CD4-positive, CD25-positive, alpha-beta regulatory T cell (primary cell): ENCODE measurements around the gene ZCWPW1. TPM values are rescaled to one million over a fixed set of nuclear protein-coding genes. Genes with fewer than 3 reads are reported as not detected.

Source experiments
- ATAC-seq, 2 donors: fragments of 150-1000 bp; cut with Tn5 transposase; one replicate each; pipeline ENCODE4 v1.10.0; 2021; ENCODE audit warnings: low read depth in 2 of 2, moderate number of reproducible peaks in 2 of 2, moderate library complexity in 1 of 2
- DNase-seq, 3 donors: peaks; one replicate each; pipeline versions ENCODE4 v3.0.0 to v3.0.0-alpha.2; 2012 to 2022; ENCODE audit warnings: mixed read lengths in 1 of 3
- H3K27ac ChIP-seq: one replicate; pipeline ENCODE4 v1.7.0; 2013; ENCODE audit warnings: mild to moderate bottlenecking, low read length; ENCODE audit not compliant: insufficient read depth, poor library complexity, severe bottlenecking
- H3K27me3 ChIP-seq: one replicate; pipeline ENCODE4 v1.7.0; 2013; ENCODE audit warnings: low read length; ENCODE audit not compliant: control insufficient read depth, insufficient read depth
- H3K36me3 ChIP-seq: one replicate; pipeline ENCODE4 v1.7.0; 2013; ENCODE audit warnings: mild to moderate bottlenecking, low read length, moderate library complexity; ENCODE audit not compliant: control insufficient read depth, insufficient read depth
- H3K4me1 ChIP-seq: 2 replicates; pipeline ENCODE4 v1.7.0; 2013; ENCODE audit warnings: mild to moderate bottlenecking, low read length; ENCODE audit not compliant: insufficient read depth, control insufficient read depth, poor library complexity, severe bottlenecking
- H3K4me3 ChIP-seq: one replicate; pipeline ENCODE4 v1.7.0; 2013; ENCODE audit warnings: low read depth, mild to moderate bottlenecking, low read length, moderate library complexity
- H3K9me3 ChIP-seq, 2 experiments: 1 replicate in 1 of 2; 2 replicates in 1 of 2; pipeline ENCODE4 v1.7.0; 2013; ENCODE audit warnings: low read length in 2 of 2, mild to moderate bottlenecking in 1 of 2, moderate library complexity in 1 of 2; ENCODE audit not compliant: control insufficient read depth in 2 of 2
- H3K27ac Mint-ChIP-seq, 3 donors: one replicate each; pipeline ENCODE4 v1.8.0; 2020 to 2022; ENCODE audit warnings: mild to moderate bottlenecking in 3 of 3, mixed read lengths in 3 of 3, moderate library complexity in 2 of 3
- H3K27me3 Mint-ChIP-seq: one replicate; pipeline ENCODE4 v1.8.0; 2022; ENCODE audit warnings: mild to moderate bottlenecking, mixed read lengths
- H3K36me3 Mint-ChIP-seq: one replicate; pipeline ENCODE4 v1.8.0; 2020; ENCODE audit warnings: mixed read lengths
- H3K4me1 Mint-ChIP-seq, 4 donors: one replicate each; pipeline ENCODE4 v1.8.0; 2020 to 2022; ENCODE audit warnings: mixed read lengths in 4 of 4, mild to moderate bottlenecking in 1 of 4
- H3K4me3 Mint-ChIP-seq, 4 donors: one replicate each; pipeline ENCODE4 v1.8.0; 2020 to 2022; ENCODE audit warnings: mild to moderate bottlenecking in 4 of 4, mixed read lengths in 4 of 4, moderate library complexity in 3 of 4
- H3K9me3 Mint-ChIP-seq, 7 donors: one replicate each; pipeline ENCODE4 v1.8.0; 2020 to 2022; ENCODE audit warnings: mixed read lengths in 7 of 7, mild to moderate bottlenecking in 3 of 7, moderate library complexity in 2 of 7
- polyA plus RNA-seq, 4 donors: library from polyadenylated mRNA; unstranded; fragments of 300-500 nt; fragmentation: Illumina TruSeq; gene quantifications; one replicate each; pipeline ENCODE4 v1.2.3, GENCODE V29; 2021
- total RNA-seq: library from RNA; stranded (reverse); gene quantifications from one replicate; pipeline ENCODE4 v1.2.3, GENCODE V29; 2022

The ZCWPW1 gene
- total and polyA plus RNA-seq, 5 donors from 2014 or later: 2.2 to 5.4 (median 4.0) TPM

DNA sequence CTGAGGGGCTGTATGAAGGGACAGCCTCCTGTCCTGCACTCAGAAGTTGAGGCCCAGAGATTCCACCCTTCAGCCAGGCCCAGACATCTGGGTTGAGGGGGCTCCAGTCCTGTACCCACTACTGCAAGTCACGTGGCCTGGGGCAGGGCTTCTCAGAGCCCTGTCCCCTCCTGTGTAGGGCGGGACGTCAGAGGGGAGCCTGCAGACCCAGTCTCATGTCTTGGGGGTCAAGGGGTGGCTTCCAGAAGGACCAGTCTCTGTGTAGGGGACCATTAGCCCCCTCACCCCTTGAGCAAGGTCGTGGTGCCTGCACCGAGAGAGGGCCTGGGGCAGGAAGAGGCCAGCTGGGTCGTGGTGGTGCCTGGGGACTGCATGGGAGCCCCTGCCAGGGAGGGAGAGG is 55.8 kb downstream of the ZCWPW1 start:
- H3K4me3 Mint-ChIP-seq: no peak overlapping the region
- Histone ChIP-seq H3K4me1 (no peaks in the 10 kb centered on the region), H3K27ac (no peak overlapping the region)

DNA sequence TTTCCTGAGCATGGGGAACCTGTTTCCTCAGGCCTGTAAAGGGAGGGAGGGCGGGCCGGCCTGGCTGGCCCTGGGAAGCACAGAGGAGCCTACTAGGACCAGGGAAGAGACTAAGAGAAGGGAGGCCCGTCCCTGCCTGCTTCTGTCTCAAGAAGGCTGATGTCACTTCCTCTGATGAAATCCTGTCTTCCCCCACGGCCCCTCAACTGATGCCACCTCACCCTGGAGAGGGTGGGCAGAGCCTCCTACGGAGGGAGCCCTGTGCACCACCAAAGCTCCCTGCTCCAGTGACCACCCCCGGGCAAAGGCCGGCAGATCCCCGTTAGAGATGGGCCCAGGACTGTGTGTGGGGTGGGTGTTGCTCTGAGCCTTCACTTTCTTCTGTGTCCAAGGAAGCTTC is 56.2 kb downstream of the ZCWPW1 start:
- H3K27me3 Mint-ChIP-seq: no peaks in the 10 kb centered on the region
- DNase-seq (no peak), ATAC-seq (no peak)
- no peaks in the 10 kb centered on the region for H3K36me3 Mint-ChIP-seq
- peaks cover 0 to 6% (median 1%) of the 10 kb centered on the region in 4 donors for H3K4me1 Mint-ChIP-seq
- peaks cover 0 to 1% (median 0%) of the 10 kb centered on the region in 7 donors for H3K9me3 Mint-ChIP-seq
- H3K27me3 ChIP-seq: no peaks in the 10 kb centered on the region
- no peak overlapping the region for H3K27ac ChIP-seq
- H3K36me3 ChIP-seq: no peaks in the 10 kb centered on the region
- H3K4me3 Mint-ChIP-seq: no peak overlapping the region
- H3K27ac Mint-ChIP-seq: peak overlapping the region in 1 of 3 donors; percentile 20
- H3K9me3 ChIP-seq: no peaks in the 10 kb centered on the region
- H3K4me1 ChIP-seq: no peaks in the 10 kb centered on the region
- no peak overlapping the region for H3K4me3 ChIP-seq

More for the DNA sequence above, 55.8 kb downstream of the ZCWPW1 start:
- H3K27ac Mint-ChIP-seq: peak overlapping the region in 1 of 3 donors; percentile 20
- no peaks in the 10 kb centered on the region for H3K36me3 Mint-ChIP-seq
- H3K9me3 ChIP-seq: no peaks in the 10 kb centered on the region
- no peak for ATAC-seq
- H3K9me3 Mint-ChIP-seq: peaks cover 0 to 1% (median 0%) of the 10 kb centered on the region in 7 donors
- H3K27me3 Mint-ChIP-seq: no peaks in the 10 kb centered on the region
- H3K4me1 Mint-ChIP-seq: peaks cover 0 to 4% (median under 1%) of the 10 kb centered on the region in 4 donors
- H3K4me3 ChIP-seq: no peak overlapping the region
- DNase-seq: no peak
- H3K27me3 ChIP-seq: no peaks in the 10 kb centered on the region
- no peaks in the 10 kb centered on the region for H3K36me3 ChIP-seq

DNA sequence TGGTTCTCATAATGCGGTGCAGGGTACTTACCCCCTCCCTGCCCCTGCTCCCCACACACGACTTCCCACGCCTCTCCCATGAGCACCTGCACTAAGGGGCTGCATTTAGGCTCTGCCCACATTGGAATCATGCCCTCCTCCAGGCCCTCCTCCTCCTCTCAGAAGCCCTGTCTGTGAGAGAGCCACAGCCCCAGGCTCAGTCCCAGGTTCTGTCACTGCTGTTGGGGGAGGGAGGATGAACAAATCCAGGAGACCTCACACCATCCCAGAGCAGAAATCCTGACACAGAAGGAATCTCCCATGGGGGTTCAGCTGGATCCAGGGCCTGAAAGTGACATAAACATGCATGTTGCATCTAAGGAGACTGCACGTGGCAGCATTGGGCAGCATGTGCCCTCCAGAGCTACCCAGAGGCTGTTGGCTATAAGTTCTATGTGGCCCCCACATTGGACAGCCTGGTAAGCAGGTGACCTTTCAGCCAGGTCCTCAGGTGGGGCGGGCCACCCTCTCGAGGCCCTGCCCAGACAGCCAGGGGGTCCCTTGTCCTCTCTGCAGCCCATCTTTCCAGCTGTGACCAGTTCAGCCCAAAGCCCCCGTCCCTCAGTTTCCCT is 56.8 kb downstream of the ZCWPW1 start:
- Mint-ChIP-seq H3K36me3 (no peaks in the 10 kb centered on the region), H3K4me1 (peaks cover 0 to 8% (median 3%) of the 10 kb centered on the region in 4 donors), H3K4me3 (no peak overlapping the region), H3K27me3 (no peaks in the 10 kb centered on the region), H3K27ac (peak overlapping the region in 1 of 3 donors; percentile 32), H3K9me3 (peaks cover 0 to 1% (median 0%) of the 10 kb centered on the region in 7 donors)
- no peaks in the 10 kb centered on the region for H3K36me3 ChIP-seq
- H3K9me3 ChIP-seq: no peaks in the 10 kb centered on the region
- peaks cover 4% of the 10 kb centered on the region for H3K4me1 ChIP-seq
- DNase-seq: no peak
- no peak for ATAC-seq
- no peaks in the 10 kb centered on the region for H3K27me3 ChIP-seq
- no peak overlapping the region for H3K4me3 ChIP-seq
- no peak overlapping the region for H3K27ac ChIP-seq

DNA sequence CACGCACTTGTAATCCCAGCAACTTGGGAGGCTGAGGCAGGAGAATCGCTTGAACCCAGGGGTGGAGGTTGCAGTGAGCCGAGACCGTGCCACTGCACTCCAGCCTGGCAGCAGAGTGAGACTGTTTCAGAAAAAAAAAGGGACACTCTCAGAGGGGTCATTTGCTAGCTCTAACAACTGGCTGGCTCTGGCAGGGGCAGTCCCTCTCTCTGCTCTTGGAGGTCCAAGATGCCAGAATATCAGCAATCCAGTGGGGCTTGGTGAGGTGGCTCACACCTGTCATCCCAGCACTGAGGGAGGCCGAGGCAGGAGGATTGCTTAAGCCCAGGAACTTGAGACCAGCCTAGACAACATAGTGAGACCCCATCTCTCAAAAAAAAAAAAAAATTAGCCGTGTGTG is 57.8 kb downstream of the ZCWPW1 start:
- peaks cover 5% of the 10 kb centered on the region for H3K36me3 Mint-ChIP-seq
- Histone ChIP-seq H3K27me3 (no peaks in the 10 kb centered on the region), H3K36me3 (no peaks in the 10 kb centered on the region), H3K9me3 (no peaks in the 10 kb centered on the region), H3K27ac (no peak overlapping the region), H3K4me1 (peaks cover 8% of the 10 kb centered on the region), H3K4me3 (no peak overlapping the region)
- H3K4me3 Mint-ChIP-seq: no peak overlapping the region
- no peaks in the 10 kb centered on the region for H3K27me3 Mint-ChIP-seq
- peaks cover 0 to 15% (median 7%) of the 10 kb centered on the region in 4 donors for H3K4me1 Mint-ChIP-seq
- ATAC-seq: no peak
- H3K27ac Mint-ChIP-seq: no peak overlapping the region
- peaks cover 0 to 1% (median 0%) of the 10 kb centered on the region in 7 donors for H3K9me3 Mint-ChIP-seq
- no peak for DNase-seq

GRCh38 chr7:100370303-100370702 is 58.2 kb downstream of the ZCWPW1 start:
- no peaks in the 10 kb centered on the region for H3K36me3 ChIP-seq
- H3K4me1 ChIP-seq: peaks cover 8% of the 10 kb centered on the region
- no peak overlapping the region for H3K4me3 ChIP-seq
- Mint-ChIP-seq H3K36me3 (peaks cover 5% of the 10 kb centered on the region), H3K4me3 (no peak overlapping the region), H3K9me3 (peaks cover 0 to 1% (median 0%) of the 10 kb centered on the region in 7 donors), H3K27ac (peak overlapping the region in 1 of 3 donors; percentile 67), H3K27me3 (no peaks in the 10 kb centered on the region), H3K4me1 (peaks cover 0 to 17% (median 7%) of the 10 kb centered on the region in 4 donors)
- DNase-seq (no peak), ATAC-seq (no peak)
- H3K27me3 ChIP-seq: no peaks in the 10 kb centered on the region
- H3K9me3 ChIP-seq: no peaks in the 10 kb centered on the region
- H3K27ac ChIP-seq: no peak overlapping the region

- peaks cover 7% of the 10 kb centered on the region for H3K36me3 Mint-ChIP-seq
- no peaks in the 10 kb centered on the region for H3K9me3 ChIP-seq
- H3K36me3 ChIP-seq: no peaks in the 10 kb centered on the region
- peaks cover 8% of the 10 kb centered on the region for H3K4me1 ChIP-seq
- no peak overlapping the region for H3K4me3 Mint-ChIP-seq
- no peaks in the 10 kb centered on the region for H3K27me3 ChIP-seq
- ATAC-seq (peak; percentile 66 to 67), DNase-seq (no peak)
- H3K4me1 Mint-ChIP-seq: peaks cover 0 to 17% (median 8%) of the 10 kb centered on the region in 4 donors
- no peak overlapping the region for H3K4me3 ChIP-seq
- H3K9me3 Mint-ChIP-seq: peaks cover 0 to 1% (median 0%) of the 10 kb centered on the region in 7 donors
- H3K27ac Mint-ChIP-seq: peak overlapping the region in 1 of 3 donors; percentile 95
- H3K27me3 Mint-ChIP-seq: no peaks in the 10 kb centered on the region
- no peak overlapping the region for H3K27ac ChIP-seq
Observed at GRCh38 chr7:100369105-100369504, 59.4 kb downstream of the ZCWPW1 start.

- no peaks in the 10 kb centered on the region for H3K27me3 ChIP-seq
- DNase-seq (no peak), ATAC-seq (no peak)
- H3K4me3 ChIP-seq: no peak overlapping the region
- no peaks in the 10 kb centered on the region for H3K9me3 ChIP-seq
- no peak overlapping the region for H3K27ac ChIP-seq
- Mint-ChIP-seq H3K27me3 (no peaks in the 10 kb centered on the region), H3K4me3 (no peak overlapping the region), H3K9me3 (peaks cover 0 to 1% (median 0%) of the 10 kb centered on the region in 7 donors), H3K4me1 (peaks cover 0 to 17% (median 10%) of the 10 kb centered on the region in 4 donors), H3K27ac (peak overlapping the region in 1 of 3 donors; percentile 42), H3K36me3 (peaks cover 13% of the 10 kb centered on the region)
- peaks cover 8% of the 10 kb centered on the region for H3K4me1 ChIP-seq
- H3K36me3 ChIP-seq: no peaks in the 10 kb centered on the region
Observed at GRCh38 chr7:100367676-100368613, 60.6 kb downstream of the ZCWPW1 start.
